GM19025 (cell line): ENCODE measurements around the gene CALML5.

Experiments
- ATAC-seq: cut with Tn5 transposase; IDR thresholded peaks from one replicate; pipeline ENCODE4 v1.9.1; 2021; ENCODE audit warnings: mild to moderate bottlenecking, low read depth, moderate library complexity; ENCODE audit not compliant: unreplicated experiment

Gene CALML5, protein sequence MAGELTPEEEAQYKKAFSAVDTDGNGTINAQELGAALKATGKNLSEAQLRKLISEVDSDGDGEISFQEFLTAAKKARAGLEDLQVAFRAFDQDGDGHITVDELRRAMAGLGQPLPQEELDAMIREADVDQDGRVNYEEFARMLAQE

DNA sequence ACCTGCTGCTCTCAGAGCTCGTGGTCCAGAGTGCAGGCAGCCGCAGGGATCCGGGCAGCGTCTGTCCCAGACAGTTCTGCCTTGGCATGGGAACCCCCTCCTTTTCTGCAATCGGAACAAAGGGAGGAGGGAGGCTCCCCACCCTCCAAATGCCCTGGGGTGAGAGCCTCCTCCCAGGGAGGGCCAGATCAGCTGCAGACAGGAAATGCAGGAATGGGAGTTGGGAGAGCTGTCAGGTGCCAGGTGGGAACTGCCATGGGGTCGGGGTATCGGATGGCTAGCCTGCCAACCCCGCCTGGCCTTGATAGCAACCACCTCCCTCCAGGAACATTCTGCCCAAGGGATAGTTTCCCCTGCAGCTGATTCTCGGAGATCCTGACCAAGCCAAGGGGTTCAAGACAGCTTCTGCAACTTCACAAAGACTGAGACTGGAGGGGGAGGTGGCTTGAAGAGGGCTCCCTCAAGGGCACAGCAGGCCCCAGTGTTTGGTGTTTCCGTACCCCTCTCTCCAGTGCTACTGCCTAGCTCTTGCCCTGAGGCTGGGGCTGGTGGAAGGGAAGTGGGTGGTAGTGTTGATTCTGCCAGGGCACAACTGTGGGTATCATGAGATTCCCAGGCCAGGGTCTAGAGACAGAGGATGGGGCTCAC, at the start of gene CALML5:
CALML5 (minus strand) TSS at position 78 of the 648 bp plus-strand sequence. CDS start 132 bp downstream, outside the sequence.
- no peak for ATAC-seq

DNA sequence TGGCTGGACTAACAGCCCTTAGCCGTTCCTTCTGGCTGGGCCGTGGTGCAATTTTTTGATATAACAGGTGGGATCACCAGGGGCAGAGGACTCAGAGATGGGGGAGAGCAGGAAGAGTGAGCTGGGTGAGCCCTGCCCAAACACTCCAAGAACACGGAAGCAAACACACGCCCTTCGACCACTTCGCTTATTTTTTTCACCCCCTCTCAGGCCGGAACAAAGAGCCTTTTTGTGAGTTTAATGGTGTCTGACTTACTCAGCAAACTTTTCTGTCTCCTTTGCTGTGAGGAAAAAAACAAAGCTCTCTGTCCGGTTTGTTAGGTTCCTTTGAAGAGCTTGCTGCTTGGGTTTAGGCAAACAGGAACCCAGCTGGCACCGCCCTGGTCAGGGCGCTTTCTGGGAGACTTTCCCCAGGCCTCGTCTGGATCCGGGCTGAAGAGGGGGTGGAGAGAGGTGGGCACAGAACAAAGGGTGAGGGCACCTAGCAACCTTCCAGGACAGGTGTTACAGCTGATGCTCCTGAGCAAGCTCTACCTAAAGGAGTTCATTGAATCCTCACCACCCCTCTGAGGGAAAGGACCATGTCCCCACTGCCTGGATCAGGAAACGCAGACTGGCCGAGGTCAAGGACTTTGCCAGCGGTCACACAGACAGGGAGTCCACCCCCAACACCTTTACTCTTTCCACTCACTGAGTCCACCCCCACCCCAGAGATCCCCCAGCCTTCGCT, 48.7 kb upstream of the CALML5 start:
- no peak for ATAC-seq

DNA sequence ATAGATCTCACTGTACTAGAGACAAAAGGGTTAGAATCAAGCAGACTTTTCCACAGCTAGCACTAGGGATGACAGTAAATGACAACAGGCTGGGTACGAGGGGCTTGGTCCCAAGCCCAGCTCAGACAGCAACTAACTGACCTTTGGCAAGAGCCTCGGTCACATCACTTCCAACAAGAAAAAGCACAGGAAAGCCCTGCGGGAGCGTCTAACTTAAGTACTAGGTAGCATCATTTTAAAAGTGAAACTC, 48.2 kb upstream of the CALML5 start:
- no peak for ATAC-seq

DNA sequence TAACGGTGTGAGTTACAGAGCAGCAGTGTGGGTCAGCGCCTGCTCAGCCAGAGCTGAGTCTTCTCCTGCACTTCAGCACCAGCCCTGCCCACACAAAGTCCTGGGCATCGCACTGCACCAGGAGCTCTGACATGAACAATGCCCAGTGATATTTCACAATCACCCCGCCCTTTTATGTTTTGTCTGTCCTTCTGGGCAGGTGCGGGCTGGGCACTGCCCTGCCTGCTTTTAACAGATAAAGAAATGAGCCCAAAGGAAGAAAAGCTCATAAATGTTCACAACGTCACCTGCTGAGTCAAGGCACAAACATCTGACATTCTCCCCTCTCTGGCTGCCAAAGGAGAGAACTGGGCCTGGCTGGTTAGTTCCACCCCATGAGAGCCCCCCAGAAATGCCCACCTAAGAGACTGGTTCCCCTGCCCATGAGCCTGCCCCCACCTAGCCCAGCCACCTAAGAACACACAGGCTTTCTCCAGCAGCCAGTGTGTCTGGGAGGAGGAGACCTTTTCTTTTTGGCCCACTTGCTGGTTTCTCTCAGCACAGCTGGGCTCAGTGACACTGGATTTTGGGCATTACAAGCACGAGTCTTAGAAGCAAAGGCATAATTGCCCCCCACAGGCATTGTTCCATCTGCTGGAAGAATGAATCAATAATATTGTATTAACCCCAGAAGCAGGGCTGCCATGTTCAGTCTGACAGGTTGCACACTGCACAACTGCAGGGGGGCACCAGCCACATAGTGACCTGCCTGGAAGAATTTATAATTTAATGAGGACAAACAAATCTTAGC, 47.7 kb upstream of the CALML5 start:
- ATAC-seq, result no peak

DNA sequence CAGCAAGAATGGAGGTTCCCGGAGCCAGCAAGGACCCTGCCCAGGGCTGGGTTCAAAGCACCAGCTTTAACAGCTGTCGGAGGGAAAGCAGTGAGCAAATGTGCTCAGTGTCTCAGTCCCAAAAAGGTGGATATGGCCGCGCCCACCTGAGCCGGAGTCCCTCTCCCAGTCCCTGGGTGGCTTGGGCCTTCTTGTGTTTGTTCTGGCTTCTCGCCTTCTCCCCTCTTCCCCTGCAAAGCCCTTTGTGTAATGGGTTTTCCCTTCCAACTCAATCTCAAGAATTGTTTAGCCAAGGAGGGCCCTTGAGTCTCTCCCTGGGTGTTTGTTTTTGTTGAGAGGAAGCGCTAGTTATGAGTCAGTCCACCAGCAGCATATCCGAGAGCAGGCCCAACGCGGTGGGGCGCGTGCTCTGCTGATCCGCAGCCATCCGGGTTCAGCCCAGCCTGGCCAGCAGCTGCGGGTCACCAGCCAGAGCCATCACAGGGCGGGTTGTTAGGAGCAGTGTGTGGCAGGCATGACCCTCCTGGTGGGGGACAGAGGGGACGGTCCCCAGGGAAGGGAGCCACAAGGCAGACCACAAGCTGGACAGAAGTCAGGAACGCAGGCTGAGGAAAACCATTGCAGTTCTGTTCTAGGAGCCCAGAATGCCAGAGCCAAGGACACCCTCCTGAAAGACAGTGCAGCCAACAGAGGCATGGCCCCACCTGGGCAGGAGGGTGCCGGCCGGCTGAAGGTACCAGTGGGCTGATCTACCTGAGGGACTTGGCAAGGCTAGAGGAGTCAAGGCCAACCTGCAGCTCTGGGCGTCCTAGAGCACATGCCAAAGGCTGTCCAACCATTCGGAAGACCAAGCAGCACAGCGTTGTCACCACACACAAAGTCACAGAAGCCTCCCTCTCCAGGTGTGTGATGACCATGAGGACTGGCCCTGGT, 46.7 kb upstream of the CALML5 start:
- no peak for ATAC-seq

DNA sequence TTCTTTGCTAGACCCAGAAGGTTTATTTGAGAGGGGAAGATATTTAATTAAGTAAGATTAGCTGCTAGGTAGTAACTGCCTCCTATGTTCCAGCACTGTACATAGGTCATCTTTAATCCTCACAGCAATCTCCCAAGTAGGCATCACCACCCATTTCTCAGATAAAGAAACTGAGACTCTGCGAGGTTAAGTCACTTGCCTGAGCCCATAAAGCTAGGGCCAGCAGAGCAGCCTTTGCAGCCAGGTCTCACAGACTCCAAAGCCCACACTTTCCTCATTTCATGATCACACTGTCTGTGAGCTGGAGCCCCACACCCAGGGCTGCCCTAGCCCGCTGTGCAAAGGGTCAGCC, 46.0 kb upstream of the CALML5 start:
- ATAC-seq, result no peak

DNA sequence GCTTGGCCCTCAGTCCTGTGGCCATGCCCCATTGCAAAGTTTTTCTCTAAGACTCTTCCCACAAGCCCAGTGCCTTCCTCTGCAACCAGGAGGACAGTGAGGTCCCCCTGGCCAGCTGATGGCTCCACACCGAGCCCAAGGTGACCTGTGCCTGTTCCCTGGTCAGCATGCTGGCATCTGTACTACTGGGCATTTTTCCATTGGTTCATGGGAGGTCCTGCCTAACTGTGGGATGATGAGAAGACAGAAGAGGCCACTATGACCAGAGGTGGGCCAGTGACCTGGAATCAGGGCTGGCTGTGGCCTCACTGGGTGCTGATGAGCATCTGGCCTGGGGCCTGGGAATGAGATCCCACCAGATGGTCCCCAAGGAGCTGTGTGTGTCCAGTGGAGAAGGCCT, 45.6 kb upstream of the CALML5 start:
- no peak for ATAC-seq

DNA sequence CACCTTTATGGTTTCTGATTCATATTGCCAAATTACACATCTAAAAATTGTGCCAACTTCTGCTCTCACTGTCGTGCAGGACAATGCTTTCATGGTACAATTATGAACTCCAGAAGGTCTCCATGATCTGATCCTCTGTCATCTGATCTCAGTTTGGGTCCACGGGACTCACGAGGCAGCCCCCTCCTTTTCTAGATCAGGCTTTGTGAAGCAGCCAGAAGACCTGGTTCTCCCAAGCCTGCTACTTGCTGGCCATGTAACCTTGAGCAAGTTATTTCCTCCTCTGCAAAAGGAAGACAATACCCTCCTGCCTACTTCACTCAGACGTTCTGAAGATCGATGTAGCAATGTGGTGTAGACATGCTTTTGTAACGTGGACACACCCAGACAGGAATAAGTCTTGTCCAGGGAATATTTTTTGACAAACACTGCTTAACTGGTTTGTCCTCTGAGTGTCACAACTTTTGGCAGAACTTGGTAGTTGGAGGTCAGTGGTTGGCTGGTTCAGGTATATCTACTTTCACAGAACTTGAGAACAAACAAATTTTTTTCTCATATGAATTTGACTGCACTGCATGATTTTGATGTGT, 44.9 kb upstream of the CALML5 start:
- ATAC-seq, result no peak

DNA sequence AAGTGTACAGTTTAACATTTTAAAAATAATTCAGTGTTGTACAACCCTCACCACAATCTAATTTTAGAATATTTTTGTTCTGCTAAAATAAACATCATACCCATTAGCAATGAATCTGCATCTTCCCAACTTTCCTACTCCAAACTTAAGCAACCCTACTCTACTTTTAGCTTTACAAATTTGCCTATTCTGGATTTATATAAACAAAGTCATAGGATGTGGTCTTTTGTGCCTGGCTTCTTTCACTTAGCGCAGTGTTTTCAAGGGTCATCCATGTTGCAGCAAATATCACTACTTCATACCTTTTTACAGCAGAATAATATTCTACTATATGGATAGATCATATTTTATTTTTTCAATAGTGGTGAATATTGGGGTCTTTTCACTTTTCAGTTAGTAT, 44.3 kb upstream of the CALML5 start:
- ATAC-seq, result no peak

DNA sequence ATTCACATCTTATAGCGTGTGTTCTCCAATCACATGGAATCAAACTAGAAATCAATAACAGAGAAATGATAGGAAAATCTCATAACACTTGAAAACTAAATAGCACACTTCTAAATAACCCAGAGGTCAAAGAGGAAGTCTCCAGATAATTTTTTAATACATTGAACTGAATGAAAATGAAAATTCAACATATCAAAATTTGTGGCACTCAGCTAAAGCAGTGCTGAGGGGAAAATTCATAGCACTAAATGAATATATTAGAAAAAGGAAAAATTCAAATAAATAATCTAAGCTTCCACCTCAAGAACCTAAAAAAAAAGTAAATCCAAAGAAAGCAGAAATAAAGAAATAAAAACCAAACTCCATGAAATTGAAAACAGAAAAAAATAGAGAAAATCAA, 42.7 kb upstream of the CALML5 start:
- no peak for ATAC-seq

DNA sequence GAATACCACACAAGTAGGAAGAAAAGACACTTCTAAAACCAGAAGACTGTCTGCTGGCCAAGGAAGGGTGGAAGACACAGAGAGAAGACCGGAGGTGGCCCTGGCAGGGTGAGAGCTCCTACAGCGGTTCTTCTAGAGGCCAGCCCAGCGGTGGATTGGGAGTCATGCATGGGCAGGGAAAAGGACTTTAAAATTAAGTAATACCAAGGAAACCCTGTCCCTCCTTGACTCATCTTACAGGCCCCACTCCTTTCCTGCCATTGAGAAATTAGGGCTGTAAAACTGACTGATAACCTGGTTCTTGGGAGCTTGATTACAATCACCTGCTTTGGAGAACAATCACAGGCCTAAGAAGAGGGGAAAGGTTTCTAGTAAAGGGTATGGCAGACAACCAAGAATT, 41.5 kb upstream of the CALML5 start:
- no peak for ATAC-seq

DNA sequence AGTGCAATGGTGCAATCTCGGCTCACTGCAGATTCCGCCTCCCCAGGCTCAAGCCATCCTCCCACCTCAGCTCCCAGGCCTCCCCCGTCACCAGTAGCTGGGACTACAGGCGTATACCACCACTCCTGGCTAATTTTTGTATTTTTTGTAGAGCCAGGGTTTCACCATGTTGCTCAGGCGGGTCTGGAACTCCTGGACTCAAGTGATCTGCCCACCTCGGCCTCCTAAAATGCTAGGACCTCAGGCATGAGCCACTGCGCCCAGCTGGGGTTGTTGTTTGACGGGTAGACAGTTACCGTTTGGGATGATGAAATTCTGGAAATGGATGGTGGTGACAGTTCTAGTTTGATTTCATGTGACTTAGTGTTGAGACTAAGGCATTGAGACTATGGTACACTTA, 40.7 kb upstream of the CALML5 start:
- ATAC-seq, result no peak

DNA sequence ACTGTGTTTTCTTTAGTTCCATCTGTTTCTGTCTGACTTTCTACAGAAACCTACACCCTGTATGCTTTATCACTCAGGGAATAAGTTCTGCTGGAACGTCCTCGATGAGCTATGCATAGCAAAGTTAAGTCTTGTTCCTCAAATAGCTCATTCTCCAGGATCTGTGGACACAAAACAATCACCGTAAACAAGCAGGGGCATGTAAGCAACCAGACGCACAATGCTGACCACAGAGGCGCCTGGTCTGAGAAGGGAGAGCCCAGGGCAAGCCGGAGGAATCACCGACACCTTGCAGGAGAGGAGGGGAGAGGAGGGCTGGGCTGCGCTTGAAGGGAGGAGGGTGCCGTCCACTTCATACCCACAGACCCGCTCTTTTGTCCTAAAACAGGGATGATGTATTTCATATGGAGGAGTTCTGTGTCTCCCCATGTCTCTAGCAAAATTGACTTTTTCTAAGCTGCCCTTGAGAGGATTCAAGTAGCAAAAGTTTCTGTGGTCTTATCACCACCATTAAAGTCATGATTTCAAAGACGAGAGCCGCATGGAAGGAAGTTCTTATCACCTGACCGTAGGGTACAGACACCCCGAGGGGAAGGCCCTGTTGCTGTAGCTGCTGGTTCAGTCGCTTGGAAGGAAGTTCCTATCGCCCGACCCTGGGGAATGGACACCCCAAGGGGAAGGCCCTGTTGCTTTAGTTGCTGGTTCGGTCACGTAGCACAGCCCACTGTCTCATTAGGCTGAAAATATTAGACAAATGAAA, 39.7 kb upstream of the CALML5 start:
- ATAC-seq, result no peak

DNA sequence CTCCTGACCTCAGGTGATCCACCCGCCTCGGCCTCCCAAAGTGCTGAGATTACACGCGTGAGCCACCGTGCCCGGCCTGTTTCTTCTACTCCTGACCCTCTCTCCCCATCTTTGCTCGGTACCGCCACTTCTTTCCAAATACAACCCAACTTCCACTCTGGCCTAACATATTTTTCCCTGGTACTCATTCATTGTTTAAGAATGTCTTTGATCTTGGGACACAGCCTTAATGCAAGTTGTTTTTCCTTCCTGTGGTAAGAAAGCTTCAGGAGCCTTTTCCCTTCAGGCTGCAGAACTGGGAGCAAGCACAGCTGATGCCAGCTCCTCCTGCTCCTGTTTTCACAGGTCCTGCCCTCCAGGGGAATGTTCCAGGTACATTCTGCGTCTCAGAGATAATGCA, 39.1 kb upstream of the CALML5 start:
- no peak for ATAC-seq

DNA sequence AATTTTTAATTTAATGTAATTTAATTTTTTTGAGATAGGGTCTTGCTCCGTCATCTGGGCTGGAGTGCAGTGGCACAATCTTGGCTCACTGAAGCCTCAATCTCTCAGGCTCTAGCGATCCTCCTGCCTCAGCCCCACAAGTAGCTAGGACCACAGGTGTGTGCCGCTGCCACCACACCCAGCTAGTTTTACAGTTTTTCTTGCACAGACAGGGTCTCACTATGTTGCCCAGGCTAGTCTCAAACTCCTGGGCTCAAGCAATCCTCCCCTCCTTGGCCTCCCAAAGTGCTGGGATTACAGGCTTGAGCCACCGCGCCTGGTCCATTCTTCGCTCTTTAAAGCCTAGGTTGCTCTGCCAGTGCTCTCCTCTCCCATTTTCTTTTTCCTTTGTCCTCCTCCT, 38.3 kb upstream of the CALML5 start:
- no peak for ATAC-seq

DNA sequence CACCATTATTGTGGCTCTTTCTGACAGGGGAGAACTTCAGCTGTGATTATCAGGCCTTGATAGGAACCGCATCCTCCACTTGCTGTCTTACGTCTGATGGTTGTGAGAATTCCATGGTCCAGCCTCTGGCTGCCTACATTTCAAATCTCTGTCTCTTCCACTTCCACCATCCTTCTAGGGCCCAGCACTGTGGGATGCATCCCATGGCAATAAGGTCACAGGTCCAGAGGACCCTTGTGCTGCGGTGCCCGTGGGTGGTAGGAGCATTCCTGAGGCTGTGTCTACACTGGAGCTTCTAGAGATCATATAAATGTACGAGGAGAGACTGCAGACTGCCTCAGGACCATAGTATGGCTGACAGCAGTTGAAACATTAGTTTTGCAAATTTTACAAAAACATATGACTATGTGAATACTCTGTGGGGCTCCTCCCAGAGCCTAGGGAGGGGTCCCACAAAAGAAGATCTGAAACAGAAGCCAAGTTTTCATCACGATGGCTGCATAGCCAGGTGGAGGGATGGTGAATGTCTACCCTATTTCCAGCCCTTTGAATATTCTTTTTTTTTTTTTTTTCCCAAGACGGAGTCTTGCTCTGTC, 37.2 kb upstream of the CALML5 start:
- no peak for ATAC-seq

DNA sequence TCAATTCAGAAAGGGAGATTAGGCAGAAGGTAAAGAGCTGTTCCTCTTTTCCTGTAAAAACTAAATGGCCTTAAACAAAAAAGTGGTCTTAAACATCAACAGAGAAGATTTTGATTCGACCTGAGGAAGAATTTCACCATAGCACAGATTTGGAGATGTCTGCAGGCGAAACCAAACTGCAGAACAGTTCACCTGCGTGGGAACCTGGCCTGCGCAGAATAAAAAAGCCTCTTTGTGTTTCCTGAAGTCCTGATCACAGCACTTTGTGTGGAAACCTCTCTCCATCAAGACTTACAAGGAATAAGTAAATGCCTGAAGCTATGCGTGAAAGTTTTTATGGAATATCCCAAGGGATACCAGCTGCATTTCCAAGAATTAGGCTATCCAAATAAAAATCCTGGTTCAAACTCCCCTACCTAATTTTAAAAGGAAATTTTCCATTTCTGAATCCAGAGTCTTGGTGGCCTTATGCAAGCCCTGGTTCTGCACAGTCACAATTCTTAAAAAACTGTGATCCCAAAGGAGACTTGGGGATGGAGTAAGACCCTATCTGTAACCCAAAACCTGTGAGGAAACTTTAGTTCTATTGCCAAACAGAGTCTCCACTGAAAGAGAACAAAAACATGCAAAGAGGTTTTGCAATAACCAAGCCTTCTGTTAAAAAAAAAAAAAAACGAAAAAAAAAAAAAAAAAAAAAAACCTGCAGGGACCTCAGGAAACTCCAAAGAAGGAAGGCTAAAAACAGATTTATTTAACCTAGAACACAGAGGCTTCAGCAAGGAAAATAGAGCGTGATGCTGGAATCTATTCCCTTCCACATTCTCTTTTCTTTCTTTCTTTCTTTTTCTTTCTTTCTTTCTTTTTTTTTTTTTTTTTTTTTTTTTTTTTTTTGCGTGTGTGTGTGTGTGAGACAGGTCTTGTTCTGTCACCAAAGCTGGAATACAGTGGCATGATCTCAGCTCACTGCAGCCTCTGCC, 35.8 kb upstream of the CALML5 start:
- no peak for ATAC-seq
